HL-60 (cell line): ENCODE results near the gene SSPN.

Experiments used
- DNase-seq, 2 experiments: peaks; one replicate each; pipeline ENCODE4 v3.0.0-alpha.2; 2010 to 2020; ENCODE audit warnings: low read depth in 1 of 2, low spot score in 1 of 2
- H3K27ac ChIP-seq: fragments of 250-450 bp; sonication (Bioruptor Pico); replicated peaks from 2 replicates; pipeline ENCODE4 v1.5.1; 2020; ENCODE audit warnings: mild to moderate bottlenecking, moderate library complexity
- H3K27me3 ChIP-seq: fragments of 250-450 bp; sonication (Bioruptor Pico); 2 replicates; pipeline ENCODE4 v1.5.1; 2021; ENCODE audit warnings: mild to moderate bottlenecking, moderate library complexity; ENCODE audit not compliant: insufficient read depth, poor library complexity, severe bottlenecking
- H3K4me3 ChIP-seq: replicated peaks from 2 replicates; pipeline ENCODE4 v1.5.1; 2011; ENCODE audit warnings: mild to moderate bottlenecking, control low read depth, low read length; ENCODE audit not compliant: insufficient read depth
- GABPA ChIP-seq: IDR thresholded peaks from 2 replicates; pipeline ENCODE4 v1.6.1; 2012; ENCODE audit warnings: low read depth
- POLR2AphosphoS5 ChIP-seq: IDR thresholded peaks from 2 replicates; pipeline ENCODE4 v1.6.1; 2012; ENCODE audit warnings: low read depth
- REST ChIP-seq: IDR thresholded peaks from 2 replicates; pipeline ENCODE4 v1.6.1; 2012; ENCODE audit warnings: low read depth; ENCODE audit not compliant: insufficient replicate concordance
- SPI1 ChIP-seq: IDR thresholded peaks from 2 replicates; pipeline ENCODE4 v1.6.1; 2012; ENCODE audit warnings: low read depth, mild to moderate bottlenecking, borderline replicate concordance
- TF ChIP-seq, protein P1 (sequence below): IDR thresholded peaks from one replicate; pipeline ENCODE4 v1.5.1; 2011; ENCODE audit warnings: low read length, control low read depth, inconsistent platforms; ENCODE audit not compliant: insufficient read depth

The SSPN gene

GRCh38 chr12:26298785-26299621 lies 103.6 kb downstream of the SSPN start:
- H3K4me3 ChIP-seq: no peak overlapping the region
- H3K27me3 ChIP-seq: no peaks in the 10 kb centered on the region
- peak overlapping the region; percentile 62 for H3K27ac ChIP-seq
- TF ChIP-seq SPI1 (no peak), GABPA (0 out of 2 replicates have a peak, but pooled peaks have one; percentile 12)
- peak; percentile 58 to 86 for DNase-seq

DNA sequence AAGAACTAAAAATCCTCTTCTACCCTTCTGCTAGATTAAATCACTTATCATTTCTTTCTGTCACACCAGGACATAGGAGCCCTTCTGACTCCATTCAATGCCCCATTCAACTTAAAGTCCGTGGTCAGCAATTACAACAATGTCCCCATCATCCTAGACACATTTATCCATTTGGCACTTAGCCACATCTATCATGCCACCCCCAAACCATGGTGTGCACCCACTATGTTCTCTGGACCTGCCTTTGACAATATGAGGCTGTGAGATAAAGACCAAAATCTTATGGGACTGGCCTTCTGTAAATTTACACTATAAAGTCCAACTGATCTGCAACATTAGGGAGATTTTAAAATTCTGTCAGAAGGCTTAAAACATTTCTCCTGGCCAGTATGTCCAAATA lies 104.4 kb downstream of the SSPN start:
- TF ChIP-seq GABPA (no peak), SPI1 (no peak), POLR2AphosphoS5 (no peak), REST (no peak)
- TF ChIP-seq, protein P1, sequence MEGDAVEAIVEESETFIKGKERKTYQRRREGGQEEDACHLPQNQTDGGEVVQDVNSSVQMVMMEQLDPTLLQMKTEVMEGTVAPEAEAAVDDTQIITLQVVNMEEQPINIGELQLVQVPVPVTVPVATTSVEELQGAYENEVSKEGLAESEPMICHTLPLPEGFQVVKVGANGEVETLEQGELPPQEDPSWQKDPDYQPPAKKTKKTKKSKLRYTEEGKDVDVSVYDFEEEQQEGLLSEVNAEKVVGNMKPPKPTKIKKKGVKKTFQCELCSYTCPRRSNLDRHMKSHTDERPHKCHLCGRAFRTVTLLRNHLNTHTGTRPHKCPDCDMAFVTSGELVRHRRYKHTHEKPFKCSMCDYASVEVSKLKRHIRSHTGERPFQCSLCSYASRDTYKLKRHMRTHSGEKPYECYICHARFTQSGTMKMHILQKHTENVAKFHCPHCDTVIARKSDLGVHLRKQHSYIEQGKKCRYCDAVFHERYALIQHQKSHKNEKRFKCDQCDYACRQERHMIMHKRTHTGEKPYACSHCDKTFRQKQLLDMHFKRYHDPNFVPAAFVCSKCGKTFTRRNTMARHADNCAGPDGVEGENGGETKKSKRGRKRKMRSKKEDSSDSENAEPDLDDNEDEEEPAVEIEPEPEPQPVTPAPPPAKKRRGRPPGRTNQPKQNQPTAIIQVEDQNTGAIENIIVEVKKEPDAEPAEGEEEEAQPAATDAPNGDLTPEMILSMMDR: no peak
- Histone ChIP-seq H3K27ac (no peak overlapping the region), H3K27me3 (no peaks in the 10 kb centered on the region), H3K4me3 (no peak overlapping the region)
- DNase-seq: no peak
